ACHN (cell line): Measurements from ENCODE around the gene FAM20C.
"Not testable (repeated sequence)": the region's sequence is repeated elsewhere in the genome, so short reads cannot be mapped to it uniquely, and the experiment has no call there.

Experiments used
- DNase-seq: peaks from one replicate; pipeline ENCODE4 v3.0.0-alpha.2; 2015
- in situ Hi-C: cut with HindIII; loops from 2 replicates; pipeline ENCODE4 v1.10.0; 2017; ENCODE audit warnings: low sequenced_read_pairs, low pct_ligation_motif_present, low pct_unique_long_range_greater_than_20kb

Gene FAM20C

DNA sequence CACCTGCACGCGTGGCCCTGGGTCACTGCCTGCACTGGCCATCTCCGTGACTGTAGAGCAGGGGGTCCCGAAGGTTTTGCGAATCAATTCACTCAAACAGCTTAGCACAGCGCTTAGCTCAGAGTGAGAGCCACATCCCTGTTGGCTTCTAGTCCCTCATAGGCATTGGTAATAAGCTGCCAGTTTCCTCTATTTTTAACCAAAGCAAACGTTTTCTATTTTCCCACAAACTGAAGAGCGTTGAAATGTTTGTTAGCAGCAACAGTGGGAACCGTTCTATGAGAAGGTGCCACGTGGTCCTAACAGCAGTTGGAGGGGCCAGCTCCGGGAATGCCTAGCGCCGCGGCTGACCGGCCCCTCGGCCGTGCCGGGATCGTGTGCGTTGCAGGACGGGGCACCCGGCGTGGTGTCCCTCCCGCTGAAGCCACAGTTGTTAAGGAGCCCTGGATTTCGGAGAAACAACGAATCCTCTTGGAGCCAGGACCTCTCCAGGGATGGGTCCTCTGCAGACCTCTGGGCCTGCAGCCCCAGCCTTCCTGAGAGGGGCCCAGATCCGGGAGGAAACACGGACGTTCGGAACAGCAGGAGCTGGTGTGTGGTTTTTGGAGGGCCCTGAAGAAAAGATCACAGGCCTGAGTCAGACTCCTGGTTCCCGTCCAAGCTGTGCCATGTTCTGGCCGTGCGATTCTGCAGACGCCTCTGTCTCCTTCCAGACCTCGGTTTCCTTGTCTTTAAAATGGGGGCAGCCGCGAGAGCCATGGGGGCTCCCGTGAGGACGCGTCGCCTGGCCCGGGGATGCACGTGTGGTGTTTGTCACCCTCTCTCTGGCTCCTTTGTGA is 40.3 kb downstream of the FAM20C start:
- in situ Hi-C loops: no loop called here

DNA sequence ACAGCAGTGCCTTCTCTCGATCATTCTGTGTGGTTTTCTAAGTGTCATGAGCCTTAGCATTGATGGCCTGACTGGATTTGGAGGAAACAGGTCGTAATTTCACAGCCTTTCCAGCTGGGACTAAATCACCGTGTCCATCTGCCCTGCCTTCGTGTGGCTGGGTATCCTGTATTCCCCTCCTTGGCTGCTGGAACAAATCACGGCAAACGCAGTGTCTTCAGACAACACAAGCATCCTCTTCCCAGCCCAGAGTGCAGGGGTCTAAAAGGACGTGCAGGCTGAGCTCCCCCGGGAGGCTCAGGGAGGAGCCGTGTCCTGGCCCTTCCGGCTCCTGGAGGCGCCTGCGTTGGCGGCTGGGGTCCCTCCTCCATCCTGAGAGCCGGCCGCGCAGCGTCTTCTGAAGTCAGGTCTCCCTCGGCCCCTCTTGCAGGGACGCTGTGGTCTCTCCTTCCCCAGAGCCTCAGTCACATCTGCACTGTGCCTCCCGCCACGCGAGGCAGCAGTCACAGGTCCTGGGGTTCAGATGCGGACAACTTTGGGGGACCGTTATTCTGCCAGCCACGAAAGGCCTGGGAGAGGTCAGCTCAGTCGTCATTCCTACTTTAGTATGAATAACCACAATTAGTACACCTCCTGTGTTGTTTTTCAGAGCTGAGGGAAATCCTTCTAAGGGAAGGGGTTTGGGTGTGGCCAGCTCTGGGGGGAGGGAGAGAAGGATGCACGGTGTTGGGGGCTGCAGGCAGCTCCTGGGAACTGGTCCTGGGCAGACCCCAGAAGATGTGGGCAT is 41.1 kb downstream of the FAM20C start:
- DNase-seq: no peak

More for the DNA sequence above, 40.3 kb downstream of the FAM20C start:
- DNase-seq: no peak

DNA sequence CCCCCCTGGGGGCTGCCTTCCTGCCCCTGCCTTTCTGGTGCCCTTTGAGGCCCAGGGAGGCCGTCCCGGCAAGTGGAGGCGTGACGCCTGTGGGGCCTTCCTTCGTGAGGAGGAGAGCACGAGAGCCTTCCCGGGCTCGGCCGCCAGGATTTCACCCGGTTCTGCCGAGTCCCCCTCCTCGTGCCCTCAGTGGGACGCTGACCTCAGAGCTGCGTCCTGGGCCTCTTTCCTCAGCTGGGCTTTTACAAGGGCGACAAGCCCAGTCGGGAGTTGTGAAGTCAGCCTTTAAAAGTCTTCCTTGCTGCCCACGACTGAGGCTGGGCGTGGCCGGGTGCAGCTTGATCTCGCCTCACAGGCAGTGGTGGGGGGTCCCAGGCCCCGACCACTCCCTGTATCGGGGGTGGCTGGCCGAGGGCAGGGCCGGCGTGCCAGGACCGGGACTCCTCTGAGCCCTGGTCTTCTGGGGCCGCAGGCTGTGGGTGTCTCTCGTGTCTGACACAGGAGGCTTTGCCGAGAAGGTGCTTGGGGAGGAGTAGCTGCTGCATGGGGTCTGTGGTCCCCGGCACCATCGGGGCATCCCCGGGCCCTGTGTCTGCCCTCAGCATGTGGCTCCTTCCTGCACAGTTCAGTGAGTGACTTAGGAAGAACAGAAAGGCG is 41.8 kb downstream of the FAM20C start:
- no peak for DNase-seq
- in situ Hi-C loops: no loop called here

More for the DNA sequence above, 41.1 kb downstream of the FAM20C start:
- in situ Hi-C loops: no loop called here

DNA sequence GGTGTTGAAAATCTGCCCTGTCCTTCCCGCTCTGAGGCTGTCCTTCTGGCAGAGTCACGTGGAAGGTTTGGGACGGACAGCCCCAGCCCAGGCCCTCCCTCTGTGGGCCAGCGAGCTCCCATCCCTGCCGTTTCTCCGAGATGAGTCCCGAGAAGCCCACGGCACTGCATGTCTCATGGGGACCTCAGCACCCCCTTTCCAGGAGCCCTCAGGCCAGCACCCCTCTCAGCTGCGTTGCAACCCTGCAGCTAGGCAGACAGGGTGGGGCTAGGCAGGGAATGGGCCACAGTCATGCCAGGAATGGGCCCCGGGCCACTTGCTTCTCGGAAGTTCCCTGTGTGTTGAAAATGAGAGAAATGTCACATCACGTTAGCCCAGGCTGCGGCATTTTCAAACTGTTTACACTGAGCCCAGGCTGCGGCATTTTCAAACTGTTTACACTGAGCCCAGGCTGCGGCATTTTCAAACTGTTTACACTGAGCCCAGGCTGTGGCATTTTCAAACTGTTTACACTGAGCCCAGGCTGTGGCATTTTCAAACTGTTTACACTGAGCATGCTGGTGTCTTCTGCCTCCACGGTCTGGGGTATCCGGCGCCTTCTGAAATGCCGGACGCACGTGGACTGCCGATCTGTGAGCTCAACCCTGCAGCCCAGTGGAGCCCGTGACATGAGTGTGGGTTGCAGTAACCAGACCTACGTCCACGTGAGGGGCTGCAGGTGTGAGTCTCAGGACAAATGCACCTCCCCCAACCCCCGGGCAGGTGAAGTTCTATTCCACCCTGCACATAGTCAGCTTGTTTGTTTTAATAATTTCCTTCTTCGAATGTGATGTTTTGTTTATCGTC is 42.6 kb downstream of the FAM20C start:
- in situ Hi-C loops: no loop called here
- DNase-seq: no peak

DNA sequence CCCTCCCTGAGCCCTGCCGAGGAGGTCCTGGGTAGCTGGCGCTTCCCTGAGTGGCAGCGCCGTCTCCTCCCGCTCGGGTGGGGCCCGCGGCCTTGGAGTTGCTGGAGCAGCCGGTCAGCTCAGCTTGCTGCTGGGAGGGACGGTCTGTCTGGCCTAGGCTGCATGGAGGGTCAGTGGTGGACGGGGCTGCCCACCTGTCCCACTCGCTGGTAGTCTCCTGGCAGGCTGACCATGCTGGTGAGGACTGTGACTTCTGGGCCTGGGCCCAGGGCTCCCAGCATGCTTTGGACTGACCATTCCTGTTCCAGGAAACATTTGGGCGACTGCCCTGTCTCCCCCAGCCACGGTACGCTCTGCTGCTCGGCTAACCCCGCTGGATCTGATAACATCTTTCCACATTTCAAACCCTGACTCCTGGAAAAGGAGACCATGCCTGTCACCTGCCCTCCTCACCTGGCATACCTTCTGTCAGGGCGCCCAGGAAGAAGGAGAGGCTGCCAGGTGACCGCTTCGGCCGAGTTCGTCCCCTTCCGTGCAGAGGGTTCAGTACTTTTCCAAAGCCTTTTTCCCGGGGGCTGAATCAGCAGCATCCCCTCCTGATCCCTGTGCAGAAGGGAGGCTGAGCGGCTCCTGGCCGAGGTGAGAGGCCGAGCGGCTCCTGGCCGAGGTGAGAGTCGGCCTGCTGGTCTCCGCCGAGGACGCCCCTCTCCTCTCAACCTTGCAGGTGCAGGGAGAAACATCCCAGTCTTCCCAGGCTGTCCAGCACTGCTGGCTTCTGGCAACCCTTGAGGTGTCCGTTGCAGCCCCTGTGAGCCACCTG is 43.4 kb downstream of the FAM20C start:
- in situ Hi-C loops: no loop called here
- no peak for DNase-seq

DNA sequence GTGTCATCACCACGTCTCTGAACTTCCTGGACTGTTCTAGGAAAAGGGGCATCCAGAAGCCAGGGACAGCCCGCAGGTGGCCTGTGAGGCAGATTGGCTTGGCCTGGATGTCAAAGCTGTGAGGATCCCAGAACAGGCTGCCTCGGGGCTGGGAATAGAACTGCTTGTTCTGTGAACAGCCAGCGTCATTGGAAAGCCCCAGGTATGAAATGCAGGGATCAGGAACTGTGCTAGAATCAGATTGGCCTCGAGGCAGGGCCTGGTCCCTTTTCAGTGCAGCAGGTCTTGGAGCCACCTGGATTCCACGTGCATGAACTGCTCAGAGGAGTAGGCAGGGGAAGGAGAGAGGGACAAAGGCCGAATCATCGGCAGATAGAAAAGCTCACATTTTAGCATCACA is 44.6 kb downstream of the FAM20C start:
- in situ Hi-C loops: no loop called here
- DNase-seq: no peak

DNA sequence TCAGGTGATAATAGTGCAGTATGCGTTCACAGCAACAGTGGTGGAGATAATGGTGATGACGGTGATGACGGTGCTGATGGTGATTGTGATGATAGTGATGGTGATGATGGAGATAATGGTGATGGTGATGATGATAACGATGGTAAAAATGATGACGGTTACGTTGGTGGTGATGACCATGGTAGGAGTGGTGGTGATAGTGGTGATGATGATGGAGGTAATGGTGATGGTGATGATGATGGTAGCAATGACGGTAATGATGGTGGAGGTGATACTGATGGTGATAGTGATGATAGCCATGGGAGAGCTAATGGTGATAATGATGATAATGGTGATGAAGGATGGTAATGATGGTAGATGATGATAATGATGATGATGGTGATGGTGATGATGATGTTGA is 45.0 kb downstream of the FAM20C start:
- in situ Hi-C loops: no loop called here
- no peak for DNase-seq

DNA sequence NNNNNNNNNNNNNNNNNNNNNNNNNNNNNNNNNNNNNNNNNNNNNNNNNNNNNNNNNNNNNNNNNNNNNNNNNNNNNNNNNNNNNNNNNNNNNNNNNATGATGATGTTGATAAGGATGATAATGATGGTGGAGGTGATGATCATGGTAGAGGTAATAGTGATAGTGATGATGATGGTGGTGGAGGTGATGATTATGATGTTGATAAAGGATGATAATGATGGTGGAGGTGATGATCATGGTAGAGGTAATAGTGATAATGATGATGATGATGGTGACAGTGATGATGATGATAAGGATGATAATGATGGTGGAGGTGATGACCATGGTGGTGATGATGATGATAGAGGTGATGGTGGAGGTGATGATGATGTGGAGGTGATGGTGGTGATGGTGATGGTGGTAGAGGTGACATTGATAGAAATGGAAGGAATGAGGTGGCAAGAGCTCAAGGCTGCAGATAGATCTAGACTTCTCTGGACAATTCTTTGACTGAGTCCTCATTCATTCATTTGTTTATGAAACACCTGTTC is 47.8 kb downstream of the FAM20C start:
- in situ Hi-C loops: no loop called here
- no peak for DNase-seq

DNA sequence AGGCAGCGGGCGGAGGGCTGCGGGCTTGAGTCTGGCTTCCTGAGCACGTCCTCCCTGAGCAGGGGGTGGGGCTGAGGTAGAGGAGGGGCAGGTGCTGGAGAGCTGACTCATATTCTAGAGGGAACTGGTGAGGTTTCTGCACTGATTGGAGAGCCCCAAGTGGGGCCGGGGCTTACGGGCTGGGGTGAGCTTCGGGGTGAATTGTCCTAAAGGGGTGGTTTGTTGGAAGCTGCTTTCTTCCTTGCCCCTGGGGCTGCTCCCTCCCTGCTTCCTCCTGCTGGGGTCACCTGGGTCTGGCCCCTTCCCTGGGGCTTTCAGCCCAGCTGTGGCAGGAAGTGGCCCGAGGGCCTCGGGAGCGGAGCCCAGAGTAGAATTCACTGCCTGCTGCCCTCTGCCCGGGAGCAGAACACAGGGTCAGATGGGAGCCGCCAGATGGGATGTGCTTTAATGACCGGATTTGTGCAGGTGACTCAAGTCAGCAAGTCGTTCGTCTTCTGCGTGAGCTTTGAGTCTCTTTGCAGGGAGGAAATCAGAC is 48.6 kb downstream of the FAM20C start:
- no peak for DNase-seq
- in situ Hi-C loops: no loop called here

DNA sequence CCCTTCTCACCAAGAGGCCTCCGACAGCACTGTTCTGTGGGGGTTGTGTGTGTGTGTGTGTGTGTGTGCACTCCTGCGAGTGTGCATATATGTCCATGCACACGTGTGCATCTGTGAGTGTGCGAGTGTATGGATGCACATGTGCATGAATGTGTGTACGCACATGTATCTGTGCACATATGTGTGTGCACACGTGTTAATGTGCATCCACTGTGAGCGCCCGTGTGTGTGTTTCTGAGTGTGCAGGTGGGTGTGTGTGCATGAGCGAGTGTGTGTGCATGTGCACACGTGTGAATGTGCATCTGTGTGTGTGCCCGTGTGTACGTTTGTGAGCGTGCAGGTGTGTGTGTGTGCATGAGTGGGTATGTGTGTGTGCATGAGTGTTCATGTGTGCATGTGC is 49.1 kb downstream of the FAM20C start:
- DNase-seq: no peak
- in situ Hi-C loops: no loop called here

DNA sequence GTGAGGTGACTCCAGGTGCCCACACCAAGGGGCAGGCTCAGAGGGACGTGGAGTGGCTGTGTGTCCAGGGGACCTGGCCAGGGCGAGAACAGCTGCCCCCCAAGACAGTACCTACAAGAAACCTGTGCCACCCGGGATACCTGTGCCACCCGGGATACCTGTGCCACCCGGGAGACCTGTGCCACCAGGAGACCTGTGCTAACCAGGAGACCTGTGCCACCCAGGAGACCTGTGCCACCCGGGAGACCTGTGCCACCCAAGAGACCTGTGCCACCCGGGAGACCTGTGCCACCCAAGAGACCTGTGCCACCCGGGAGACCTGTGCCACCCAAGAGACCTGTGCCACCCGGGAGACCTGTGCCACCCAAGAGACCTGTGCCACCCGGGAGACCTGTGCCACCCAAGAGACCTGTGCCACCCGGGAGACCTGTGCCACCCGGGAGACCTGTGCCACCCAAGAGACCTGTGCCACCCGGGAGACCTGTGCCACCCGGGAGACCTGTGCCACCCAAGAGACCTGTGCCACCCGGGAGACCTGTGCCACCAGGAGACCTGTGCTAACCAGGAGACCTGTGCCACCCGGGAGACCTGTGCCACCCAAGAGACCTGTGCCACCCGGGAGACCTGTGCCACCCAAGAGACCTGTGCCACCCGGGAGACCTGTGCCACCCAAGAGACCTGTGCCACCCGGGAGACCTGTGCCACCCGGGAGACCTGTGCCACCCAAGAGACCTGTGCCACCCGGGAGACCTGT is 50.6 kb downstream of the FAM20C start:
- in situ Hi-C loops, DNase-seq: not testable (repeated sequence)

DNA sequence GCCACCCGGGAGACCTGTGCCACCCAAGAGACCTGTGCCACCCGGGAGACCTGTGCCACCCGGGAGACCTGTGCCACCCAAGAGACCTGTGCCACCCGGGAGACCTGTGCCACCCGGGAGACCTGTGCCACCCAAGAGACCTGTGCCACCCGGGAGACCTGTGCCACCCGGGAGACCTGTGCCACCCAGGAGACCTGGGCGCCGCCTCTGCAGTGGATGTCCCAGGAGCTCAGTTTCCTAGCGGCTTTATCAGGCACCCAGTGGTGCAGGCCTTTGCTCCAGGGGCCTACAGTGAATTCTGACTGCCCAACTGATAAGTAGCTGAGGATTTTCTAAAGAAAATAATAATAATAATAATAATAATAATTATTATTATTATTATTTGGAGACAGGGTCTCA is 51.2 kb downstream of the FAM20C start:
- in situ Hi-C loops, DNase-seq: not testable (repeated sequence)

DNA sequence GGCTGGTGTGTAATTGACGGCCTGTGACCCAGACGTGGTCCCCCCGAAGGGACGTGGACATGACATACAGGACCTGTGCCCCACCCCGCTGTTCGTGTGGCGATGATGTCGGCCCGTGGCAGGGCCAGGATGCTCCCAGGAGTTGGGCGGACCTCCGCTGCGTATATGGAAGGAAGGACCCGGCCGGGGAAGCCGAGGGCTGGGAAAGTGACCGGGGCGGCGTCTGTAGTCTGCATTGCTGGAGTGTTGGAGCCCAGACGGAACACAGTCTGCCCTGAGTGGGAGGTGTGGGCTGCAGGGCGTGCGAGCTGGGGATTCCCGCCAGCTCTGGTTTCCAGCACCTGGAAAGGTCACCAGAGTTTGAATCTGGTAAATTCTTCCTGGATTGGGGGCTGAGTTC is 52.6 kb downstream of the FAM20C start:
- DNase-seq: no peak
- in situ Hi-C loops: no loop called here

DNA sequence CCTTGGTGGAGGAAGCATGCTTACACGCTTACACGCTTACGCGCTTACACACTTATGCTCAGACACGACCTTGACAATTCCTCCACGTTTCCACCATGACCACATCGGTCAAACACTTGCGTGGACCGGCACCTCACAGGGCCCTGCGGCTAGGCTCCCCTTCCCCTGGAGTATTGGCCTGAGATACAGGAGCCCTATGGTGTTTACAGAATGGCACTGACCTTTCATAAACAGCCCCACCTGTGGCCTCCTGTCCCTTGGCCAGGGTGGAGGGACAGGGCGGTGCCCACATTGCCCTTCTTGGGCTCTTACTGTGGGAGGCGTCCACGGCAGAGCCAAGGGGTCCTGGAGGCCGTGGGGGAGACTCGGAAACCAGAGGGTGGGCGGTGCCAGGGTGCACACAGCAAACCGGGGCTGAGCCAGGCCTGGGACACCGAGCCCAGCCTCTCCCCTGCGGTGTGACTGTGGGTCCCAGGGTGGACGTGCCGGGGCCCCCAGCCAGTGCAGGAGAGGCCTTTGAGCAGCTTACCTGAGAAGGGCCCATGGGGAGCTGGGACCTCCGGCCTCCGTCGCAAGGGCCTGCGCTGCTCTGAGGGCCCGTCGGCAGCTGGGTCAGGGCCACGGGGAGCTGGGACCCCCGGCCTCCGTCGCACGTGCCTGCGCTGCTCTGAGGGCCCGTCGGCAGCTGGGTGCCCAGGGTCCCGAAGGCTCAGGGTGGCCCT is 53.4 kb downstream of the FAM20C start:
- DNase-seq: no peak
- in situ Hi-C loops: no loop called here

DNA sequence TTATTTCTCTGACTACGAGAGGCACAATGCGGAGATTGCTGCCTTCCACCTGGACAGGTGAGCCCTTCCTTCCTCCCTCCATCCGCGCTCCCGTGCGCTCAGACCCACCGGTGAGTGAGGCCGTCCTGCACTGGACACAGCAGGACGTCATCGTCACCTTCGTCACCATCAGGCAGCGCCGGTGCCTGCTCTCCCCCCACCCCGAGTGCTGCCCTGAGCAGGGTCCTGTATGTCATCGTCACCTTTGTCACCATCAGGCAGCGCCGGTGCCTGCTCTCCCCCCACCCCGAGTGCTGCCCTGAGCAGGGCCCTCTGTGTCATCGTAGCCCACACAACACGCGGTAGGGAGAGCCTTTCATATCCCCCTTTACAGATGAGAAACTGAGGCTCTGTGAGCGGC is 54.1 kb downstream of the FAM20C start:
- no peak for DNase-seq
- in situ Hi-C loops: no loop called here

DNA sequence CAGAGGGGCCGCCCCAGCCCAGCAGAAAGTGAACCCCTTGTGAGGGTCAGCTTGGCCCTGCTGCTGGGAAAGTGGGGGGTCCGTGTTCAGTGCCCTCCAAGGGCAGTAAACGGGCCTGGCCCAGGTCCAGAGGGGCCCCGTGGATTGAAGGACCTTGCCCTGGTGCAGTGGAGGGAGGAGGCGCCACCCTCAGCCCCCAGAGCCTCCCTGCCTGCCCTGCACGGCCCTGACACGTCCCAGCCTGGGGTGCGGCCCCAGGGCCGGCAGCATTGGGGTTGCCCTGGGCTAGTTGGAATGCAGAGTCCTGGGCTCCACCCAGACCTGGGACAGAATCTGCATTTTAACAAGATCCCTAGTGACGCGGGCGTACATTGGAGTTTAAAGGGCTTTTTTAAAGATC is 54.8 kb downstream of the FAM20C start:
- DNase-seq: no peak

More for the DNA sequence above, 54.8 kb downstream of the FAM20C start:
- in situ Hi-C loops: no loop called here
